ENCODE results near the gene FBXO34.

The FBXO34 gene

DNA sequence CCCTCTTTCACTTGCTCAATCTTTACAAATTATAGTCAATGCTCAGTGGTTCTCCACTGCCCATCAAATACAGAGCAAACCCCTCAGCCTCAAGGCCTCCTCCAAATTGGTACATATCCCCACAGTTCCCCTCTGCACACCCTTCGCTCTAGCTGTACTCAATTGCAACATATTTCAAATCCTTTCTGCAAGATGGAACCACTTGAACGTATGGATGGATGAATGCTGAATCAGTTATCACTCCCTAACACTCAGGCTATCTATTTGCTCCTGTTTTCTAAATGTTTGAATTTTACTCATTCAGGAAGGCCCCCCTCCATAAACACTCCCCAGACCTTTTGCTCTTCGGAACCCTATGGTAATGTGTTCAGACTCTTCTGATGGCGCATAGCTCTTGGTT, 115.9 kb downstream of the FBXO34 start:
- no peaks in the 10 kb centered on the region for H3K9me3 ChIP-seq (ENCODE audit: insufficient read depth, low read length, severe bottlenecking)
- no peak for ATAC-seq (ENCODE audit: insufficient read depth, low read depth)
- no peaks in the 10 kb centered on the region for H3K4me1 ChIP-seq (ENCODE audit: insufficient read depth, low read length)
- TF ChIP-seq, protein P1, sequence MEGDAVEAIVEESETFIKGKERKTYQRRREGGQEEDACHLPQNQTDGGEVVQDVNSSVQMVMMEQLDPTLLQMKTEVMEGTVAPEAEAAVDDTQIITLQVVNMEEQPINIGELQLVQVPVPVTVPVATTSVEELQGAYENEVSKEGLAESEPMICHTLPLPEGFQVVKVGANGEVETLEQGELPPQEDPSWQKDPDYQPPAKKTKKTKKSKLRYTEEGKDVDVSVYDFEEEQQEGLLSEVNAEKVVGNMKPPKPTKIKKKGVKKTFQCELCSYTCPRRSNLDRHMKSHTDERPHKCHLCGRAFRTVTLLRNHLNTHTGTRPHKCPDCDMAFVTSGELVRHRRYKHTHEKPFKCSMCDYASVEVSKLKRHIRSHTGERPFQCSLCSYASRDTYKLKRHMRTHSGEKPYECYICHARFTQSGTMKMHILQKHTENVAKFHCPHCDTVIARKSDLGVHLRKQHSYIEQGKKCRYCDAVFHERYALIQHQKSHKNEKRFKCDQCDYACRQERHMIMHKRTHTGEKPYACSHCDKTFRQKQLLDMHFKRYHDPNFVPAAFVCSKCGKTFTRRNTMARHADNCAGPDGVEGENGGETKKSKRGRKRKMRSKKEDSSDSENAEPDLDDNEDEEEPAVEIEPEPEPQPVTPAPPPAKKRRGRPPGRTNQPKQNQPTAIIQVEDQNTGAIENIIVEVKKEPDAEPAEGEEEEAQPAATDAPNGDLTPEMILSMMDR (IDR thresholded peaks at IDR 0.05; ENCODE audit: borderline replicate concordance, extremely low read depth, low read length, poor library complexity, severe bottlenecking) = no peak
- no peak for TF ChIP-seq EZH2 (IDR thresholded peaks at IDR 0.05; ENCODE audit: borderline replicate concordance, low read depth, low read length, severe bottlenecking)
- no peak overlapping the region for H2AFZ ChIP-seq (ENCODE audit: low read depth, low read length)
- peaks cover 4% of the 10 kb centered on the region; the same call in 1 of the 2 replicates for H4K20me1 ChIP-seq (ENCODE audit: insufficient read depth, low read length)
- peaks cover 49% of the 10 kb centered on the region for H3K36me3 ChIP-seq (ENCODE audit: insufficient read depth, low read length)
- H3K9ac ChIP-seq (ENCODE audit: low read depth, low read length) = no peak overlapping the region
- no peak overlapping the region for H3K4me2 ChIP-seq (ENCODE audit: insufficient read depth, low read length)
- H3K27ac ChIP-seq (ENCODE audit: low read length) = no peak overlapping the region
- DNase-seq = no peak
- H3K27me3 ChIP-seq (ENCODE audit: insufficient read depth, low read length, poor library complexity) = no peaks in the 10 kb centered on the region
- H3K79me2 ChIP-seq (ENCODE audit: insufficient read depth, low read length) = no peaks in the 10 kb centered on the region
- H3K4me3 ChIP-seq (ENCODE audit: low read depth in 1 of 2, low read length in 2 of 2) = no peak overlapping the region

DNA sequence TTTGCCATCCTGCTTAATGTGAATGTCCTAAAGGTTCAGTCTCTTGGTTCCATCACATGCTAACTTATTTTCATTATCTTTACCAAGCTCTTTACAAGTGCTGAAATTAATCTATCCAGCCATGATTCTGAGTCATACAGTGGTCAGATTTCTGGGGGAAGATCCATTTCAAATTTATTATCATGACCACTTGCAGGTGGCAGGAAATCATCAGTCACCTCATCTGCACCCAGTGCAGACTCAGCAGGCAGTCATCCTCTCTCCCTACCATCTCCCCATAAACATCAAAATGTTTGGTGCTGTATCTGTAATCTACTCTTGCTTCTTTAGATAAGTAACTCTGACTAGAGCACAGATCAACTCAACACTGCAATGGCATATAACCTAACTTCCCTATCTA, 116.9 kb downstream of the FBXO34 start:
- TF ChIP-seq, protein P1 (IDR thresholded peaks at IDR 0.05; ENCODE audit: borderline replicate concordance, extremely low read depth, low read length, poor library complexity, severe bottlenecking) = no peak
- H3K9ac ChIP-seq (ENCODE audit: low read depth, low read length) = no peak overlapping the region
- DNase-seq = no peak
- no peak overlapping the region for H2AFZ ChIP-seq (ENCODE audit: low read depth, low read length)
- H3K36me3 ChIP-seq (ENCODE audit: insufficient read depth, low read length) = peaks cover 48% of the 10 kb centered on the region
- no peak for ATAC-seq (ENCODE audit: insufficient read depth, low read depth)
- H3K4me1 ChIP-seq (ENCODE audit: insufficient read depth, low read length) = no peaks in the 10 kb centered on the region
- H3K79me2 ChIP-seq (ENCODE audit: insufficient read depth, low read length) = no peaks in the 10 kb centered on the region
- H3K27ac ChIP-seq (ENCODE audit: low read length) = no peak overlapping the region
- H3K27me3 ChIP-seq (ENCODE audit: insufficient read depth, low read length, poor library complexity) = no peaks in the 10 kb centered on the region
- H3K4me3 ChIP-seq (ENCODE audit: low read depth in 1 of 2, low read length in 2 of 2) = no peak overlapping the region
- H4K20me1 ChIP-seq (ENCODE audit: insufficient read depth, low read length) = peaks cover 4% of the 10 kb centered on the region; the same call in 1 of the 2 replicates
- no peak overlapping the region for H3K4me2 ChIP-seq (ENCODE audit: insufficient read depth, low read length)
- H3K9me3 ChIP-seq (ENCODE audit: insufficient read depth, low read length, severe bottlenecking) = no peaks in the 10 kb centered on the region

DNA sequence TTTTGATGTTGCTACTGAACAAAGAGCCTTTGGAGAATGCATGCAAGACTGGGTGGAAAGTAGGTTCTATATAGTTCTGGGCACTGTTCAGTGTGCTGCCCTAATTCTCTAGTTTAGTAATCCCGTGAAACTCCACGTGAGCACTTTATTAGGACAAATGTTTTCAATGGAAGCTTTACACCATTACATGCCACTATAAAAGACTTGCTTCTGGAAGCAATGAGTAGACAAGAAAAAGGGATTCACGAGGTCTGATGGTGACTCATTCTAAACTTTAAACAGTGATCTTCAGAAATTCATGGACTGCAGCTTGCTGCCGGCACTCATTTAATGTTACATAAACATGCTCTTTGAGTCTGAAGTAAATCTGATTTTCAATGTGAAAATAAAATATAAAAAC, 118.1 kb downstream of the FBXO34 start:
- H3K4me3 ChIP-seq (ENCODE audit: low read depth in 1 of 2, low read length in 2 of 2) = no peak overlapping the region
- no peaks in the 10 kb centered on the region for H3K9me3 ChIP-seq (ENCODE audit: insufficient read depth, low read length, severe bottlenecking)
- ATAC-seq (ENCODE audit: insufficient read depth, low read depth) (no peak), DNase-seq (no peak)
- no peaks in the 10 kb centered on the region for H3K79me2 ChIP-seq (ENCODE audit: insufficient read depth, low read length)
- peaks cover 4% of the 10 kb centered on the region; the same call in 1 of the 2 replicates for H4K20me1 ChIP-seq (ENCODE audit: insufficient read depth, low read length)
- H3K27me3 ChIP-seq (ENCODE audit: insufficient read depth, low read length, poor library complexity) = no peaks in the 10 kb centered on the region
- TF ChIP-seq, protein P1 (IDR thresholded peaks at IDR 0.05; ENCODE audit: borderline replicate concordance, extremely low read depth, low read length, poor library complexity, severe bottlenecking) = no peak
- TF ChIP-seq EZH2 (IDR thresholded peaks at IDR 0.05; ENCODE audit: borderline replicate concordance, low read depth, low read length, severe bottlenecking) = no peak
- no peak overlapping the region for H3K9ac ChIP-seq (ENCODE audit: low read depth, low read length)
- peaks cover 41% of the 10 kb centered on the region for H3K36me3 ChIP-seq (ENCODE audit: insufficient read depth, low read length)
- H2AFZ ChIP-seq (ENCODE audit: low read depth, low read length) = no peak overlapping the region
- H3K4me1 ChIP-seq (ENCODE audit: insufficient read depth, low read length) = no peaks in the 10 kb centered on the region
- H3K27ac ChIP-seq (ENCODE audit: low read length) = no peak overlapping the region
- no peak overlapping the region for H3K4me2 ChIP-seq (ENCODE audit: insufficient read depth, low read length)

DNA sequence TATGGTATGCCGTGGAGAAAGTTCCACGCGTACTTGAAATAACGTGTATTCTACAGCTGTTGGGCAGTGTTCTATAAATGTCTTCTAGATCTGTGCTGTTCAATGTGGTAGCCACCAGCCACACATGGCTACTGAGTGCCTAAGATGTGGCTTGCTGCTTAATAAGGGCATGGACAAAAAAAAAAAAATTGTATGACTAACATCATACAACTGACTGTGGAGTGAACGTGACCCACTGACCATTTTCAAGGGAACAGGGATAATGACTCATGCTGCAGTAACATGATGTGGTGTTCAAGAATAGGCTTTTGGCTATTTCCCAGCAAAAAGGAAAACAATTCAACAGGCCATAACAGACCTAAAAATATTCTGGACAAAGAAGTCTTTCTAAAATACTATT, 127.5 kb downstream of the FBXO34 start:
- H3K9ac ChIP-seq (ENCODE audit: low read depth, low read length) = no peak overlapping the region
- DNase-seq (no peak), ATAC-seq (ENCODE audit: insufficient read depth, low read depth) (no peak)
- H3K79me2 ChIP-seq (ENCODE audit: insufficient read depth, low read length) = peaks cover 34% of the 10 kb centered on the region
- no peak overlapping the region for H2AFZ ChIP-seq (ENCODE audit: low read depth, low read length)
- H3K9me3 ChIP-seq (ENCODE audit: insufficient read depth, low read length, severe bottlenecking) = no peaks in the 10 kb centered on the region
- H3K27me3 ChIP-seq (ENCODE audit: insufficient read depth, low read length, poor library complexity) = no peaks in the 10 kb centered on the region
- no peak overlapping the region for H3K27ac ChIP-seq (ENCODE audit: low read length)
- TF ChIP-seq, protein P1 (IDR thresholded peaks at IDR 0.05; ENCODE audit: borderline replicate concordance, extremely low read depth, low read length, poor library complexity, severe bottlenecking) = no peak
- no peak for TF ChIP-seq EZH2 (IDR thresholded peaks at IDR 0.05; ENCODE audit: borderline replicate concordance, low read depth, low read length, severe bottlenecking)
- peaks cover 8% of the 10 kb centered on the region; the same call in 1 of the 2 replicates for H3K36me3 ChIP-seq (ENCODE audit: insufficient read depth, low read length)
- no peak overlapping the region for H3K4me3 ChIP-seq (ENCODE audit: low read depth in 1 of 2, low read length in 2 of 2)
- H3K4me2 ChIP-seq (ENCODE audit: insufficient read depth, low read length) = no peak overlapping the region
- H3K4me1 ChIP-seq (ENCODE audit: insufficient read depth, low read length) = no peaks in the 10 kb centered on the region
- H4K20me1 ChIP-seq (ENCODE audit: insufficient read depth, low read length) = peaks cover 10% of the 10 kb centered on the region; the same call in 1 of the 2 replicates
